ENCODE results near the gene CD82.

Gene CD82

DNA sequence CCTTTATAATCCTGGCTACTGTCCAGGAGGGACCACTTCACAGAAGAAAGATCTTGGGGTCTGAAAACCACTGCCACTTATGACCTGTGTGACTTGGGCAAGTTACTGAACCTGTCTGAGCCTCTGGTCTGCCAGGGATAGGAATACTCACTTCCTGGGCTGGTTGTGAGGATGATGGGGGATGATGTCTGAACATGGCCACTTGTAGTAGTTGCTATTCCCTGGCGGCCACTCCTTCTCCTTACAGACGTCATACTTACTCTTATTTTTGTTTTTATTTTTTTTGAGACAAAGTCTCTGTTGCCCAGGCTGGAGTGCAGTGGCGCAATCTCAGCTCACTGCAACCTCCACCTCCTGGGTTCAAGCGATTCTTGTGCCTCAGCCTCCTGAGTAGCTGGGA is 26.1 kb downstream of the CD82 start:
- no peak overlapping the region for H3K27ac ChIP-seq (ENCODE audit: low read depth, low read length)
- no peaks in the 10 kb centered on the region for H3K9me2 ChIP-seq (replicated peaks; ENCODE audit: control insufficient read depth, low read length)
- no peaks in the 10 kb centered on the region for H3K79me2 ChIP-seq (ENCODE audit: control insufficient read depth, low read length)
- H3K4me3 ChIP-seq (ENCODE audit: low read length), result no peak overlapping the region
- no peaks in the 10 kb centered on the region for H3K27me3 ChIP-seq (ENCODE audit: control insufficient read depth, low read length)
- no peaks in the 10 kb centered on the region for H4K20me1 ChIP-seq (ENCODE audit: control insufficient read depth, insufficient read depth, low read depth, low read length)
- no peaks in the 10 kb centered on the region for H3F3A ChIP-seq (ENCODE audit: control insufficient read depth, insufficient read depth)
- H3K36me3 ChIP-seq (ENCODE audit: control insufficient read depth, low read length), result no peaks in the 10 kb centered on the region
- no peak for TF ChIP-seq EZH2phosphoT487 (IDR thresholded peaks at IDR 0.05; ENCODE audit: borderline replicate concordance, low read length)
- TF ChIP-seq, protein P1, sequence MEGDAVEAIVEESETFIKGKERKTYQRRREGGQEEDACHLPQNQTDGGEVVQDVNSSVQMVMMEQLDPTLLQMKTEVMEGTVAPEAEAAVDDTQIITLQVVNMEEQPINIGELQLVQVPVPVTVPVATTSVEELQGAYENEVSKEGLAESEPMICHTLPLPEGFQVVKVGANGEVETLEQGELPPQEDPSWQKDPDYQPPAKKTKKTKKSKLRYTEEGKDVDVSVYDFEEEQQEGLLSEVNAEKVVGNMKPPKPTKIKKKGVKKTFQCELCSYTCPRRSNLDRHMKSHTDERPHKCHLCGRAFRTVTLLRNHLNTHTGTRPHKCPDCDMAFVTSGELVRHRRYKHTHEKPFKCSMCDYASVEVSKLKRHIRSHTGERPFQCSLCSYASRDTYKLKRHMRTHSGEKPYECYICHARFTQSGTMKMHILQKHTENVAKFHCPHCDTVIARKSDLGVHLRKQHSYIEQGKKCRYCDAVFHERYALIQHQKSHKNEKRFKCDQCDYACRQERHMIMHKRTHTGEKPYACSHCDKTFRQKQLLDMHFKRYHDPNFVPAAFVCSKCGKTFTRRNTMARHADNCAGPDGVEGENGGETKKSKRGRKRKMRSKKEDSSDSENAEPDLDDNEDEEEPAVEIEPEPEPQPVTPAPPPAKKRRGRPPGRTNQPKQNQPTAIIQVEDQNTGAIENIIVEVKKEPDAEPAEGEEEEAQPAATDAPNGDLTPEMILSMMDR (IDR thresholded peaks at IDR 0.05; ENCODE audit: low read depth, low read length, poor library complexity, severe bottlenecking), result no peak
- H3K4me1 ChIP-seq (ENCODE audit: control insufficient read depth, low read length), result peaks cover 6% of the 10 kb centered on the region
- no peak overlapping the region for H3K4me2 ChIP-seq (ENCODE audit: low read length)
- no peaks in the 10 kb centered on the region for H3K9me3 ChIP-seq (ENCODE audit: control insufficient read depth, insufficient read depth, low read length)

GRCh38 chr11:44592125-44592940 is 26.9 kb downstream of the CD82 start:
- H3K36me3 ChIP-seq (ENCODE audit: control insufficient read depth, low read length), result no peaks in the 10 kb centered on the region
- H4K20me1 ChIP-seq (ENCODE audit: control insufficient read depth, insufficient read depth, low read depth, low read length), result no peaks in the 10 kb centered on the region
- H3K27me3 ChIP-seq (ENCODE audit: control insufficient read depth, low read length), result no peaks in the 10 kb centered on the region
- peaks cover 14% of the 10 kb centered on the region for H3K4me1 ChIP-seq (ENCODE audit: control insufficient read depth, low read length)
- no peaks in the 10 kb centered on the region for H3F3A ChIP-seq (ENCODE audit: control insufficient read depth, insufficient read depth)
- no peak overlapping the region for H3K4me3 ChIP-seq (ENCODE audit: low read length)
- no peaks in the 10 kb centered on the region for H3K9me3 ChIP-seq (ENCODE audit: control insufficient read depth, insufficient read depth, low read length)
- no peak for TF ChIP-seq EZH2phosphoT487 (IDR thresholded peaks at IDR 0.05; ENCODE audit: borderline replicate concordance, low read length)
- TF ChIP-seq, protein P1 (IDR thresholded peaks at IDR 0.05; ENCODE audit: low read depth, low read length, poor library complexity, severe bottlenecking), result no peak
- H3K4me2 ChIP-seq (ENCODE audit: low read length), result no peak overlapping the region
- H3K79me2 ChIP-seq (ENCODE audit: control insufficient read depth, low read length), result no peaks in the 10 kb centered on the region
- H3K27ac ChIP-seq (ENCODE audit: low read depth, low read length), result no peak overlapping the region
- H3K9me2 ChIP-seq (replicated peaks; ENCODE audit: control insufficient read depth, low read length), result no peaks in the 10 kb centered on the region

GRCh38 chr11:44593251-44593650 is 27.8 kb downstream of the CD82 start:
- TF ChIP-seq, protein P1 (IDR thresholded peaks at IDR 0.05; ENCODE audit: low read depth, low read length, poor library complexity, severe bottlenecking), result no peak
- no peaks in the 10 kb centered on the region for H3F3A ChIP-seq (ENCODE audit: control insufficient read depth, insufficient read depth)
- no peaks in the 10 kb centered on the region for H3K79me2 ChIP-seq (ENCODE audit: control insufficient read depth, low read length)
- no peaks in the 10 kb centered on the region for H3K36me3 ChIP-seq (ENCODE audit: control insufficient read depth, low read length)
- H3K4me3 ChIP-seq (ENCODE audit: low read length), result no peak overlapping the region
- H3K27ac ChIP-seq (ENCODE audit: low read depth, low read length), result no peak overlapping the region
- H3K27me3 ChIP-seq (ENCODE audit: control insufficient read depth, low read length), result no peaks in the 10 kb centered on the region
- peaks cover 14% of the 10 kb centered on the region for H3K4me1 ChIP-seq (ENCODE audit: control insufficient read depth, low read length)
- no peaks in the 10 kb centered on the region for H3K9me2 ChIP-seq (replicated peaks; ENCODE audit: control insufficient read depth, low read length)
- no peaks in the 10 kb centered on the region for H3K9me3 ChIP-seq (ENCODE audit: control insufficient read depth, insufficient read depth, low read length)
- no peak overlapping the region for H3K4me2 ChIP-seq (ENCODE audit: low read length)
- no peaks in the 10 kb centered on the region for H4K20me1 ChIP-seq (ENCODE audit: control insufficient read depth, insufficient read depth, low read depth, low read length)

Measured in DOHH2 (cell line).